ENCODE measurements around the gene PYDC1.
"Not testable (repeated sequence)": the region's sequence is repeated elsewhere in the genome, so short reads cannot be mapped to it uniquely, and the experiment has no call there.

The PYDC1 gene

DNA sequence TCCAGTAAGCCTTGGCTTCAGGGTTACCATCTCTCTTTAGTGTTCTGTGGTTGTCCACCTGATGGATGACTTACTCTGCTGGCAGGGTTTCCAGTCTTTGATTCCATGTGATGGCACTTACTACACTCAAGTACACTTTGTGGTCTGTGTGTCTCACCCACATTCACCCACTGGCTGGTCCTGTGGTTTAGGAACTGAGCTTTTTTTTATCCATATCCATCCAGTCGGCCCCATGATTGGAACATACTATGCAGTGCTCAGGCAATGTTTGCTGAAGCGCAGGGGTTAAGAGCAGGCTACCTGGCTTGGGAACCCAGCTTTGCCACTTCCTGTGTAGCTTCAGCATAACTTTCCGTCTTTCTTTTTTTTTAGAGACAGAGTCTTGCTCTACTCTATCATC lies 39.8 kb downstream of the PYDC1 start:
- no peak for FAIRE-seq

DNA sequence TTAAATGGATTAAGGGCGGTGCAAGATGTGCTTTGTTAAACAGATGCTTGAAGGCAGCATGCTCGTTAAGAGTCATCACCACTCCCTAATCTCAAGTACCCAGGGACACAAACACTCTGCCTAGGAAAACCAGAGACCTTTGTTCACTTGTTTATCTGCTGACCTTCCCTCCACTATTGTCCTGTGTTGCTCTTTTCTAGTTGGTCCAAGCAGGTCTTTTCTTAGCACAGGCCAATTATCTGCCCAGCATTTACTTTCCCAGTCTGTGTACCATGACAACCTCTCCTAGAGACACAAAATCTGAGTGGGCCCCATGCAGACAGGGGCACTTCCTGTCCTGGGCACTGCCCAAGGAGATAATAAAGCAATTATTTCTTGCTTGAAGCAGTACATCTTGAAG lies 46.9 kb downstream of the PYDC1 start:
- not testable (repeated sequence) for FAIRE-seq

DNA sequence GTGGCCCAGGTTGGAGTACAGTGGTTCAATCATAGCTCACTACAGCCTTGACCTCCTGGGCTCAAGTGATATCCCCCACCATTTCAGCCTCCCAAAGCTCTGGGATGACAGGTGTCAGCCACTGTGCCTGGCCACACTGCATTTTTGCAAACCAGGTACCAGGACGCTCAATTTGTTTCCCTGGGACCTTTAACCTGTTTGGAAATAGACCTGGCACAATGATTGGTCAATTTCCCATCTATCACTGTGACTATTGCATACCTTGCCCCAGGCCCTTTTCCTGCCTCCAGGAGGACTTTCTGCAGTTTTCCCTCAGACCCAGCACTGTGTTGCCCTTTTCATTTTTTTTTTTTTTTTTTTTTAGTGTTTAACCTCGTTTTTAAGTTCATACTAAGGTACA lies 48.1 kb downstream of the PYDC1 start:
- FAIRE-seq: no peak

DNA sequence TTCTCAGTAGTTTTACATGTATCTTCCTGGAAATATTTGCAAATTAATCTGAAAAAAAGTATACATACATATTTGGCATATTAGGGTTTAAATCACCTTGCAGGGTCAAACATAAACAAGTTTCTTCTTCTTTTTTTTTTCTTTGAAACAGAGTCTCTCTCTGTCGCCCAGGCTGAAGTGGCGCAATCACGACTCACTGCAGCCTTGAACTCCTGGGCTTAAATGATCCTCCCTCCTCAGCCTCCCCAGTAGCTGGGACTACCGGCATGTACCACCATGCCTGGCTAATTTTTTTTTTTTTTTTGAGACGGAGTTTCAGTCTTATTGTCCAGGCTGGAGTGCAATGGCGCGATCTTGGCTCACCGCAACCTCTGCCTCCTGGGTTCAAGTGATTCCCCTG lies 49.6 kb downstream of the PYDC1 start:
- no peak for FAIRE-seq
